H9 (cell line): ENCODE results near the gene LAMP5. TPM values are rescaled to one million over a fixed set of nuclear protein-coding genes. Genes with fewer than 3 reads are reported as not detected.

Experiments
- DNase-seq: peaks from one replicate; pipeline ENCODE4 v3.0.0-alpha.2; 2017
- H2AFZ ChIP-seq: one replicate; pipeline ENCODE4 v1.6.1; 2013; ENCODE audit warnings: mild to moderate bottlenecking, low read length, control low read depth, moderate library complexity
- H2AK5ac ChIP-seq: 2 replicates; pipeline ENCODE4 v1.6.1; 2013; ENCODE audit warnings: low read length, control low read depth, mixed read lengths; ENCODE audit not compliant: insufficient read length
- H2BK120ac ChIP-seq: one replicate; pipeline ENCODE4 v1.6.1; 2013; ENCODE audit warnings: low read depth, mild to moderate bottlenecking, low read length, control low read depth, inconsistent platforms; ENCODE audit not compliant: poor library complexity, severe bottlenecking
- H2BK12ac ChIP-seq: 2 replicates; pipeline ENCODE4 v1.6.1; 2013; ENCODE audit warnings: low read length, control low read depth, mixed read lengths, low read depth; ENCODE audit not compliant: insufficient read length
- H2BK15ac ChIP-seq: 2 replicates; pipeline ENCODE4 v1.6.1; 2013; ENCODE audit warnings: low read depth, low read length, control low read depth
- H2BK20ac ChIP-seq: one replicate; pipeline ENCODE4 v1.6.1; 2013; ENCODE audit warnings: low read depth, mild to moderate bottlenecking, low read length, control low read depth, inconsistent platforms; ENCODE audit not compliant: poor library complexity, severe bottlenecking
- H2BK5ac ChIP-seq: 2 replicates; pipeline ENCODE4 v1.6.1; 2013; ENCODE audit warnings: low read length, control low read depth, mixed read lengths; ENCODE audit not compliant: insufficient read length
- H3K14ac ChIP-seq: 2 replicates; pipeline ENCODE4 v1.6.1; 2013; ENCODE audit warnings: low read length, control low read depth; ENCODE audit not compliant: insufficient read depth
- H3K18ac ChIP-seq: 2 replicates; pipeline ENCODE4 v1.6.1; 2013; ENCODE audit warnings: low read depth, mild to moderate bottlenecking, mixed read lengths, low read length, control low read depth; ENCODE audit not compliant: insufficient read length
- H3K23ac ChIP-seq: 2 replicates; pipeline ENCODE4 v1.6.1; 2013; ENCODE audit warnings: low read length, control low read depth, mixed read lengths, low read depth; ENCODE audit not compliant: insufficient read length
- H3K23me2 ChIP-seq: 2 replicates; pipeline ENCODE4 v1.6.1; 2013; ENCODE audit warnings: low read depth, mild to moderate bottlenecking, mixed read lengths, low read length, control low read depth; ENCODE audit not compliant: insufficient read length, poor library complexity, severe bottlenecking
- H3K27ac ChIP-seq: 2 replicates; pipeline ENCODE4 v1.5.1; 2013; ENCODE audit warnings: low read length, control low read depth, mixed read lengths, low read depth; ENCODE audit not compliant: insufficient read length
- H3K27me3 ChIP-seq: 2 replicates; pipeline ENCODE4 v1.6.1; 2013; ENCODE audit warnings: low read length, control low read depth, inconsistent platforms; ENCODE audit not compliant: insufficient read depth
- H3K4ac ChIP-seq: 2 replicates; pipeline ENCODE4 v1.6.1; 2013; ENCODE audit warnings: low read depth, mild to moderate bottlenecking, control low read depth, inconsistent platforms, low read length, moderate library complexity
- H3K4me1 ChIP-seq: 2 replicates; pipeline ENCODE4 v1.6.1; 2013; ENCODE audit warnings: low read length, control low read depth, inconsistent platforms; ENCODE audit not compliant: insufficient read depth
- H3K4me2 ChIP-seq: 2 replicates; pipeline ENCODE4 v1.6.1; 2013; ENCODE audit warnings: low read length, control low read depth, mixed read lengths; ENCODE audit not compliant: insufficient read length, insufficient read depth
- H3K56ac ChIP-seq: 2 replicates; pipeline ENCODE4 v1.6.1; 2013; ENCODE audit warnings: low read depth, mild to moderate bottlenecking, mixed read lengths, low read length, control low read depth; ENCODE audit not compliant: insufficient read length
- H3K79me1 ChIP-seq: 2 replicates; pipeline ENCODE4 v1.6.1; 2013; ENCODE audit warnings: low read depth, mild to moderate bottlenecking, moderate library complexity, low read length, control low read depth, inconsistent platforms; ENCODE audit not compliant: insufficient read depth, poor library complexity, severe bottlenecking
- H3K79me2 ChIP-seq: 2 replicates; pipeline ENCODE4 v1.6.1; 2013; ENCODE audit warnings: low read length, control low read depth, inconsistent platforms; ENCODE audit not compliant: insufficient read depth
- H3K9ac ChIP-seq: 2 replicates; pipeline ENCODE4 v1.6.1; 2013; ENCODE audit warnings: low read length, control low read depth, mixed read lengths; ENCODE audit not compliant: insufficient read length; ENCODE audit errors: extremely low read depth
- H3K9me3 ChIP-seq: one replicate; pipeline ENCODE4 v1.6.1; 2013; ENCODE audit warnings: low read depth, low read length, inconsistent platforms; ENCODE audit not compliant: control insufficient read depth
- H3T11ph ChIP-seq: one replicate; pipeline ENCODE4 v1.6.1; 2013; ENCODE audit warnings: mild to moderate bottlenecking, low read length, control low read depth, inconsistent platforms
- H4K20me1 ChIP-seq: one replicate; pipeline ENCODE4 v1.6.1; 2013; ENCODE audit not compliant: control insufficient read depth, insufficient read length, insufficient read depth
- H4K5ac ChIP-seq: 2 replicates; pipeline ENCODE4 v1.6.1; 2013; ENCODE audit warnings: low read depth, mild to moderate bottlenecking, mixed read lengths, low read length, control low read depth; ENCODE audit not compliant: insufficient read length
- H4K8ac ChIP-seq: replicated peaks from 2 replicates; pipeline ENCODE4 v1.6.1; 2013; ENCODE audit warnings: low read length, control low read depth, mixed read lengths, low read depth; ENCODE audit not compliant: insufficient read length
- H4K91ac ChIP-seq: 2 replicates; pipeline ENCODE4 v1.6.1; 2013; ENCODE audit warnings: low read depth, mild to moderate bottlenecking, moderate library complexity, mixed read lengths, low read length, control low read depth; ENCODE audit not compliant: insufficient read length
- H3K27ac Mint-ChIP-seq, 3 experiments: 2 replicates in 2 of 3; 3 replicates in 1 of 3; pipeline ENCODE4 v1.8.0; 2020 to 2021; ENCODE audit warnings: mixed read lengths in 3 of 3, mild to moderate bottlenecking in 1 of 3, moderate library complexity in 1 of 3
- H3K27me3 Mint-ChIP-seq: 2 replicates; pipeline ENCODE4 v1.8.0; 2021; ENCODE audit warnings: low read depth, mild to moderate bottlenecking, moderate library complexity, mixed read lengths
- H3K36me3 Mint-ChIP-seq, 3 experiments: 2 replicates in 2 of 3; 3 replicates in 1 of 3; pipeline ENCODE4 v1.8.0; 2020 to 2021; ENCODE audit warnings: low read depth in 3 of 3, mixed read lengths in 3 of 3; ENCODE audit not compliant: insufficient read depth in 1 of 3
- H3K4me1 Mint-ChIP-seq, 2 experiments: 2 replicates each; pipeline ENCODE4 v1.8.0; 2020; ENCODE audit warnings: mixed read lengths in 2 of 2
- H3K4me3 Mint-ChIP-seq, 2 experiments: 2 replicates in 1 of 2; 3 replicates in 1 of 2; pipeline ENCODE4 v1.8.0; 2020 to 2021; ENCODE audit warnings: mild to moderate bottlenecking in 2 of 2, mixed read lengths in 2 of 2, moderate library complexity in 1 of 2
- H3K9me3 Mint-ChIP-seq, 2 experiments: 2 replicates in 1 of 2; 3 replicates in 1 of 2; pipeline ENCODE4 v1.8.0; 2020; ENCODE audit warnings: mild to moderate bottlenecking in 2 of 2, mixed read lengths in 2 of 2, moderate library complexity in 1 of 2
- CTCF ChIP-seq: fragments of 200-600 bp; sonication (generic); conservative IDR thresholded peaks from 3 replicates; pipeline ENCODE4 v1.8.0; 2021; ENCODE audit warnings: antibody characterized with exemption, mild to moderate bottlenecking
- WGBS: extraction: QIAGEN DNeasy Blood & Tissue Kit; methylation state at CpG from one replicate; pipeline ENCODE4 v1.1.7; 2013; ENCODE audit warnings: missing lambda C conversion rate, low lambda C conversion rate, mixed read lengths; ENCODE audit not compliant: insufficient read length; ENCODE audit errors: extremely low coverage; 5-methylcytosine and 5-hydroxymethylcytosine counted together
- total RNA-seq: library from RNA; stranded (reverse); gene quantifications from 2 replicates; pipeline ENCODE4 v1.2.1, GENCODE V29; 2021

Gene LAMP5
- total RNA-seq, 1 experiment from 2014 or later, result 0.35 TPM

- Mint-ChIP-seq H3K27ac (no peak overlapping the region), H3K4me1 (no peaks in the 10 kb centered on the region), H3K27me3 (no peaks in the 10 kb centered on the region; the same call in 1 of the 2 replicates), H3K4me3 (no peak overlapping the region), H3K36me3 (no peaks in the 10 kb centered on the region), H3K9me3 (no peaks in the 10 kb centered on the region)
- Histone ChIP-seq H2BK5ac (no peak overlapping the region), H3K23me2 (no peaks in the 10 kb centered on the region), H3K4me1 (no peaks in the 10 kb centered on the region), H2BK15ac (no peak overlapping the region), H3T11ph (no peak overlapping the region), H3K14ac (no peak overlapping the region), H4K8ac (no peak overlapping the region), H3K9ac (no peak overlapping the region), H3K79me2 (no peaks in the 10 kb centered on the region), H2BK12ac (no peak overlapping the region), H3K27ac (no peak overlapping the region), H3K56ac (no peak overlapping the region), H2BK20ac (no peak overlapping the region), H4K20me1 (no peaks in the 10 kb centered on the region), H2AK5ac (no peak overlapping the region), H3K4ac (no peak overlapping the region), H2AFZ (no peak overlapping the region), H3K23ac (no peak overlapping the region), H2BK120ac (no peak overlapping the region), H3K18ac (no peak overlapping the region), H3K4me2 (no peak overlapping the region), H3K9me3 (no peaks in the 10 kb centered on the region), H4K5ac (no peak overlapping the region), H3K79me1 (no peaks in the 10 kb centered on the region), H3K27me3 (no peaks in the 10 kb centered on the region), H4K91ac (no peak overlapping the region)
- no peak for TF ChIP-seq CTCF
- no CpG with 5 or more reads among the region's 3 CpGs for WGBS
- no peak for DNase-seq
Measured at GRCh38 chr20:9482180-9482579, 32.2 kb upstream of the LAMP5 start.
